Gastrocnemius medialis (tissue), 4 donors: Measurements from ENCODE around the gene TRAF1.

Experiments used
- POLR2A ChIP-seq, 2 donors: fragments of 450-650 bp; IDR thresholded peaks; one replicate each; pipeline ENCODE4 v1.6.1; 2017; ENCODE audit warnings: antibody characterized with exemption in 2 of 2, mild to moderate bottlenecking in 2 of 2, moderate library complexity in 2 of 2
- TF ChIP-seq, protein P1 (sequence below), 5 experiments: fragments of 450-650 bp in 3 of 5; fragments of 200-600 bp in 2 of 5; sonication (generic) in 2 of 5; IDR thresholded peaks in 4 of 5; conservative IDR thresholded peaks in 1 of 5; 1 replicate in 4 of 5; 2 replicates in 1 of 5; pipeline ENCODE4 v1.5.1; 2016 to 2019; ENCODE audit warnings: antibody characterized with exemption in 5 of 5, mild to moderate bottlenecking in 3 of 5, moderate library complexity in 3 of 5

- TF ChIP-seq POLR2A (IDR thresholded peaks at IDR 0.05) = no peak
- TF ChIP-seq, protein P1, sequence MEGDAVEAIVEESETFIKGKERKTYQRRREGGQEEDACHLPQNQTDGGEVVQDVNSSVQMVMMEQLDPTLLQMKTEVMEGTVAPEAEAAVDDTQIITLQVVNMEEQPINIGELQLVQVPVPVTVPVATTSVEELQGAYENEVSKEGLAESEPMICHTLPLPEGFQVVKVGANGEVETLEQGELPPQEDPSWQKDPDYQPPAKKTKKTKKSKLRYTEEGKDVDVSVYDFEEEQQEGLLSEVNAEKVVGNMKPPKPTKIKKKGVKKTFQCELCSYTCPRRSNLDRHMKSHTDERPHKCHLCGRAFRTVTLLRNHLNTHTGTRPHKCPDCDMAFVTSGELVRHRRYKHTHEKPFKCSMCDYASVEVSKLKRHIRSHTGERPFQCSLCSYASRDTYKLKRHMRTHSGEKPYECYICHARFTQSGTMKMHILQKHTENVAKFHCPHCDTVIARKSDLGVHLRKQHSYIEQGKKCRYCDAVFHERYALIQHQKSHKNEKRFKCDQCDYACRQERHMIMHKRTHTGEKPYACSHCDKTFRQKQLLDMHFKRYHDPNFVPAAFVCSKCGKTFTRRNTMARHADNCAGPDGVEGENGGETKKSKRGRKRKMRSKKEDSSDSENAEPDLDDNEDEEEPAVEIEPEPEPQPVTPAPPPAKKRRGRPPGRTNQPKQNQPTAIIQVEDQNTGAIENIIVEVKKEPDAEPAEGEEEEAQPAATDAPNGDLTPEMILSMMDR (IDR thresholded peaks at IDR 0.05 in 4 of 5, conservative IDR thresholded peaks at IDR 0.05 in 1 of 5) = no peak
These were observed 19.7 kb upstream of the TRAF1 start for GRCh38 chr9:120946259-120946658.
